Neural cell (in vitro differentiated cells): Measurements from ENCODE around the gene HCFC2. TPM values are rescaled to one million over a fixed set of nuclear protein-coding genes. Genes with fewer than 3 reads are reported as not detected.

Source experiments
- H2AFZ ChIP-seq: fragments of 200-600, 300-800 bp; sonication (generic), shearing (Covaris generic); 2 replicates; pipeline ENCODE4 v1.6.0; 2014; ENCODE audit warnings: low read depth, mild to moderate bottlenecking, antibody characterized with exemption, low read length, moderate library complexity
- H3F3A ChIP-seq: fragments of 200-600 bp; shearing (Covaris generic); 2 replicates; pipeline ENCODE4 v1.6.1; 2016; ENCODE audit warnings: mild to moderate bottlenecking, moderate library complexity, mixed read lengths, antibody characterized with exemption, low read length; ENCODE audit not compliant: insufficient read depth, poor library complexity, severe bottlenecking
- H3K27ac ChIP-seq: fragments of 200-600, 300-800 bp; sonication (generic), shearing (Covaris generic); 2 replicates; pipeline ENCODE4 v1.5.1; 2014; ENCODE audit warnings: mild to moderate bottlenecking, low read length, moderate library complexity
- H3K27me3 ChIP-seq: fragments of 300-800, 200-600 bp; sonication (generic), shearing (Covaris generic); 2 replicates; pipeline ENCODE4 v1.6.0; 2014; ENCODE audit warnings: mild to moderate bottlenecking, low read depth, low read length, moderate library complexity; ENCODE audit not compliant: insufficient read depth
- H3K36me3 ChIP-seq: fragments of 300-800, 200-600 bp; sonication (generic), shearing (Covaris generic); 2 replicates; pipeline ENCODE4 v1.5.1; 2014; ENCODE audit warnings: mild to moderate bottlenecking, antibody characterized with exemption, low read length, moderate library complexity; ENCODE audit not compliant: insufficient read depth
- H3K4me2 ChIP-seq: fragments of 300-800, 200-600 bp; sonication (generic), shearing (Covaris generic); 2 replicates; pipeline ENCODE4 v1.6.0; 2014; ENCODE audit warnings: mild to moderate bottlenecking, low read length
- H3K4me3 ChIP-seq: fragments of 300-800, 200-600 bp; sonication (generic), shearing (Covaris generic); 2 replicates; pipeline ENCODE4 v1.5.1; 2014; ENCODE audit warnings: mild to moderate bottlenecking, low read length, moderate library complexity
- H3K79me2 ChIP-seq: fragments of 200-600 bp; shearing (Covaris generic); replicated peaks from 2 replicates; pipeline ENCODE4 v1.6.0; 2014; ENCODE audit warnings: mild to moderate bottlenecking, low read length, moderate library complexity; ENCODE audit not compliant: insufficient read depth
- H3K9ac ChIP-seq: fragments of 300-800, 200-600 bp; sonication (generic), shearing (Covaris generic); 2 replicates; pipeline ENCODE4 v1.6.1; 2016; ENCODE audit warnings: mild to moderate bottlenecking, low read length, mixed read lengths
- H3K9me2 ChIP-seq: fragments of 200-600 bp; shearing (Covaris generic); 2 replicates; pipeline ENCODE4 v1.6.1; 2016; ENCODE audit warnings: mild to moderate bottlenecking, low read length, mixed read lengths; ENCODE audit not compliant: insufficient read depth
- H3K9me3 ChIP-seq: fragments of 200-600, 300-800 bp; sonication (generic), shearing (Covaris generic); 2 replicates; pipeline ENCODE4 v1.6.1; 2016; ENCODE audit warnings: mild to moderate bottlenecking, mixed run types, low read length, moderate library complexity, mixed read lengths
- H4K20me1 ChIP-seq: fragments of 200-600 bp; shearing (Covaris generic); 2 replicates; pipeline ENCODE4 v1.6.1; 2016; ENCODE audit warnings: mild to moderate bottlenecking, mixed run types; ENCODE audit not compliant: insufficient read depth
- EP300 ChIP-seq: fragments of 450-650 bp; conservative IDR thresholded peaks from 2 replicates; pipeline ENCODE4 v1.6.1; 2014; ENCODE audit warnings: antibody characterized with exemption, mild to moderate bottlenecking, moderate library complexity; ENCODE audit not compliant: poor library complexity, severe bottlenecking
- EZH2 ChIP-seq: fragments of 200-600, 300-800 bp; shearing (Covaris generic), sonication (generic); IDR thresholded peaks from 2 replicates; pipeline ENCODE4 v1.6.1; 2014; ENCODE audit warnings: antibody characterized with exemption, low read length, borderline replicate concordance, mild to moderate bottlenecking; ENCODE audit not compliant: insufficient read depth, poor library complexity, severe bottlenecking
- MXI1 ChIP-seq: fragments of 450-650 bp; conservative IDR thresholded peaks from 2 replicates; pipeline ENCODE4 v1.6.1; 2014; ENCODE audit warnings: antibody characterized with exemption, mild to moderate bottlenecking; ENCODE audit not compliant: poor library complexity, severe bottlenecking
- POLR2AphosphoS5 ChIP-seq: IDR thresholded peaks from 2 replicates; pipeline ENCODE4 v1.6.1; 2012
- RAD21 ChIP-seq: fragments of 450-650 bp; conservative IDR thresholded peaks from 2 replicates; pipeline ENCODE4 v1.6.1; 2014; ENCODE audit warnings: antibody characterized with exemption, mild to moderate bottlenecking, moderate library complexity
- SMC3 ChIP-seq: fragments of 450-650 bp; conservative IDR thresholded peaks from 2 replicates; pipeline ENCODE4 v1.6.1; 2014; ENCODE audit warnings: antibody characterized with exemption, mild to moderate bottlenecking, moderate library complexity; ENCODE audit not compliant: poor library complexity
- TAF1 ChIP-seq: IDR thresholded peaks from 2 replicates; pipeline ENCODE4 v1.6.1; 2012; ENCODE audit warnings: low read depth
- polyA plus RNA-seq: library from polyadenylated mRNA; depleted of rRNA; stranded (reverse); fragments of >200 nt; gene quantifications from 2 replicates; pipeline ENCODE4 v1.2.3, GENCODE V29; 2014
- TF ChIP-seq, protein P1 (sequence below): fragments of 450-650 bp; IDR thresholded peaks from 2 replicates; pipeline ENCODE4 v1.5.1; 2014; ENCODE audit warnings: antibody characterized with exemption, mild to moderate bottlenecking, moderate library complexity; ENCODE audit not compliant: poor library complexity, severe bottlenecking
- TF ChIP-seq, protein P2 (sequence below): IDR thresholded peaks from 2 replicates; pipeline ENCODE4 v1.6.1; 2012; ENCODE audit warnings: borderline replicate concordance

HCFC2 gene
- polyA plus RNA-seq, 1 donor from 2014 or later: 62.4 TPM

DNA sequence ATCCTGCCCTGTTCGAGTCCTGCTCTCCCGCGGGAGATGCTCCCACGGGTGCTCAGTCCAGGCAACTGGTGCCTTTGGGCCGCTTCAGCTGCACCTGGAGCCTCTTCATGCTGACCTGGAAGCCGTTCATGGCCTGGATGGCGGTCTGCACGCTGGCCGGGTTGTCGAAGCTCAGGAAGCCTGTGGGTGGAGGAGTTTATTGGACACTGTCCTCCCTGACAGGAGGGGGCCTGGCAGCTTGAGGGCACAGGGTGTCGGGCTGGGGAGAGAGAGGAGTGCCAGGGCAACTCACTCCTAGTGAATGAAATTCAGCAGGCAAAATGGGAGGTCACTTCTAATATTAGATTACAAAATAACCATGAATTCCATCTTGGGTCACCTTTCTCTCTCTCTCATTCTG, 83.0 kb downstream of the HCFC2 start:
- Histone ChIP-seq H3F3A (no peaks in the 10 kb centered on the region), H3K4me2 (no peak overlapping the region), H3K79me2 (no peaks in the 10 kb centered on the region), H3K4me3 (no peak overlapping the region), H4K20me1 (no peaks in the 10 kb centered on the region), H3K9me3 (no peaks in the 10 kb centered on the region), H3K27me3 (no peaks in the 10 kb centered on the region), H3K27ac (no peak overlapping the region), H2AFZ (no peak overlapping the region), H3K9me2 (no peaks in the 10 kb centered on the region), H3K9ac (no peak overlapping the region), H3K36me3 (no peaks in the 10 kb centered on the region)
- no peak for TF ChIP-seq MXI1
- TF ChIP-seq, protein P1, sequence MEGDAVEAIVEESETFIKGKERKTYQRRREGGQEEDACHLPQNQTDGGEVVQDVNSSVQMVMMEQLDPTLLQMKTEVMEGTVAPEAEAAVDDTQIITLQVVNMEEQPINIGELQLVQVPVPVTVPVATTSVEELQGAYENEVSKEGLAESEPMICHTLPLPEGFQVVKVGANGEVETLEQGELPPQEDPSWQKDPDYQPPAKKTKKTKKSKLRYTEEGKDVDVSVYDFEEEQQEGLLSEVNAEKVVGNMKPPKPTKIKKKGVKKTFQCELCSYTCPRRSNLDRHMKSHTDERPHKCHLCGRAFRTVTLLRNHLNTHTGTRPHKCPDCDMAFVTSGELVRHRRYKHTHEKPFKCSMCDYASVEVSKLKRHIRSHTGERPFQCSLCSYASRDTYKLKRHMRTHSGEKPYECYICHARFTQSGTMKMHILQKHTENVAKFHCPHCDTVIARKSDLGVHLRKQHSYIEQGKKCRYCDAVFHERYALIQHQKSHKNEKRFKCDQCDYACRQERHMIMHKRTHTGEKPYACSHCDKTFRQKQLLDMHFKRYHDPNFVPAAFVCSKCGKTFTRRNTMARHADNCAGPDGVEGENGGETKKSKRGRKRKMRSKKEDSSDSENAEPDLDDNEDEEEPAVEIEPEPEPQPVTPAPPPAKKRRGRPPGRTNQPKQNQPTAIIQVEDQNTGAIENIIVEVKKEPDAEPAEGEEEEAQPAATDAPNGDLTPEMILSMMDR: no peak
- no peak for TF ChIP-seq SMC3
- no peak for TF ChIP-seq RAD21
- no peak for TF ChIP-seq EP300
- no peak for TF ChIP-seq EZH2
- no peak for TF ChIP-seq POLR2AphosphoS5
- TF ChIP-seq, protein P2, sequence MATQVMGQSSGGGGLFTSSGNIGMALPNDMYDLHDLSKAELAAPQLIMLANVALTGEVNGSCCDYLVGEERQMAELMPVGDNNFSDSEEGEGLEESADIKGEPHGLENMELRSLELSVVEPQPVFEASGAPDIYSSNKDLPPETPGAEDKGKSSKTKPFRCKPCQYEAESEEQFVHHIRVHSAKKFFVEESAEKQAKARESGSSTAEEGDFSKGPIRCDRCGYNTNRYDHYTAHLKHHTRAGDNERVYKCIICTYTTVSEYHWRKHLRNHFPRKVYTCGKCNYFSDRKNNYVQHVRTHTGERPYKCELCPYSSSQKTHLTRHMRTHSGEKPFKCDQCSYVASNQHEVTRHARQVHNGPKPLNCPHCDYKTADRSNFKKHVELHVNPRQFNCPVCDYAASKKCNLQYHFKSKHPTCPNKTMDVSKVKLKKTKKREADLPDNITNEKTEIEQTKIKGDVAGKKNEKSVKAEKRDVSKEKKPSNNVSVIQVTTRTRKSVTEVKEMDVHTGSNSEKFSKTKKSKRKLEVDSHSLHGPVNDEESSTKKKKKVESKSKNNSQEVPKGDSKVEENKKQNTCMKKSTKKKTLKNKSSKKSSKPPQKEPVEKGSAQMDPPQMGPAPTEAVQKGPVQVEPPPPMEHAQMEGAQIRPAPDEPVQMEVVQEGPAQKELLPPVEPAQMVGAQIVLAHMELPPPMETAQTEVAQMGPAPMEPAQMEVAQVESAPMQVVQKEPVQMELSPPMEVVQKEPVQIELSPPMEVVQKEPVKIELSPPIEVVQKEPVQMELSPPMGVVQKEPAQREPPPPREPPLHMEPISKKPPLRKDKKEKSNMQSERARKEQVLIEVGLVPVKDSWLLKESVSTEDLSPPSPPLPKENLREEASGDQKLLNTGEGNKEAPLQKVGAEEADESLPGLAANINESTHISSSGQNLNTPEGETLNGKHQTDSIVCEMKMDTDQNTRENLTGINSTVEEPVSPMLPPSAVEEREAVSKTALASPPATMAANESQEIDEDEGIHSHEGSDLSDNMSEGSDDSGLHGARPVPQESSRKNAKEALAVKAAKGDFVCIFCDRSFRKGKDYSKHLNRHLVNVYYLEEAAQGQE: no peak
- TF ChIP-seq TAF1: no peak

DNA sequence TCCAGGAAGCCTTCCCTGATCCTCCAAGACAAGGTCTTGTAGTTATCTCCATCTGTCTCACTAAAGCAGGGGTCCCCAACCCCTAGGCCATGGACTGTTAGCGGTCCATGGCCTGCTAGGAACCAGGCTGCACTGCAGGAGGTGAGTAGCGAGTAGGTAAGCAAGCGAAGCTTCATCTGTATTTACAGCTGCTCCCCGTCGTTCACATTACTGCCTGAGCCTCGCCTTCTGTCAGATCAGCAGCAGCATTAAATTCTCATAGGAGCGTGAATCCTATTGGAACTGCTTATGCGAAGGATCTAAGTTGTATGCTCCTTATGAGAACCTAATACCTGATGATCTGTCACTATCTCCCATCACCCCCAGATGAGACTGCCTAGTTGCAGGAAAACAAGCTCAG, 86.1 kb downstream of the HCFC2 start:
- Histone ChIP-seq H3K79me2 (no peaks in the 10 kb centered on the region), H3K4me3 (no peak overlapping the region), H3K9me3 (no peaks in the 10 kb centered on the region), H3K9me2 (no peaks in the 10 kb centered on the region), H3K27me3 (no peaks in the 10 kb centered on the region), H3K9ac (no peak overlapping the region), H4K20me1 (no peaks in the 10 kb centered on the region), H3K36me3 (no peaks in the 10 kb centered on the region), H3F3A (no peaks in the 10 kb centered on the region), H3K27ac (no peak overlapping the region), H2AFZ (no peak overlapping the region), H3K4me2 (no peak overlapping the region)
- TF ChIP-seq EP300: no peak
- TF ChIP-seq, protein P2: no peak
- TF ChIP-seq, protein P1: no peak
- no peak for TF ChIP-seq MXI1
- TF ChIP-seq POLR2AphosphoS5: no peak
- TF ChIP-seq EZH2: no peak
- no peak for TF ChIP-seq TAF1
- no peak for TF ChIP-seq SMC3
- no peak for TF ChIP-seq RAD21
